Measurements from ENCODE around the gene COX6A2. TPM values are rescaled to one million over a fixed set of nuclear protein-coding genes. Genes with fewer than 3 reads are reported as not detected.

The COX6A2 gene
- total RNA-seq, 1 donor from 2014 or later = not detected

DNA sequence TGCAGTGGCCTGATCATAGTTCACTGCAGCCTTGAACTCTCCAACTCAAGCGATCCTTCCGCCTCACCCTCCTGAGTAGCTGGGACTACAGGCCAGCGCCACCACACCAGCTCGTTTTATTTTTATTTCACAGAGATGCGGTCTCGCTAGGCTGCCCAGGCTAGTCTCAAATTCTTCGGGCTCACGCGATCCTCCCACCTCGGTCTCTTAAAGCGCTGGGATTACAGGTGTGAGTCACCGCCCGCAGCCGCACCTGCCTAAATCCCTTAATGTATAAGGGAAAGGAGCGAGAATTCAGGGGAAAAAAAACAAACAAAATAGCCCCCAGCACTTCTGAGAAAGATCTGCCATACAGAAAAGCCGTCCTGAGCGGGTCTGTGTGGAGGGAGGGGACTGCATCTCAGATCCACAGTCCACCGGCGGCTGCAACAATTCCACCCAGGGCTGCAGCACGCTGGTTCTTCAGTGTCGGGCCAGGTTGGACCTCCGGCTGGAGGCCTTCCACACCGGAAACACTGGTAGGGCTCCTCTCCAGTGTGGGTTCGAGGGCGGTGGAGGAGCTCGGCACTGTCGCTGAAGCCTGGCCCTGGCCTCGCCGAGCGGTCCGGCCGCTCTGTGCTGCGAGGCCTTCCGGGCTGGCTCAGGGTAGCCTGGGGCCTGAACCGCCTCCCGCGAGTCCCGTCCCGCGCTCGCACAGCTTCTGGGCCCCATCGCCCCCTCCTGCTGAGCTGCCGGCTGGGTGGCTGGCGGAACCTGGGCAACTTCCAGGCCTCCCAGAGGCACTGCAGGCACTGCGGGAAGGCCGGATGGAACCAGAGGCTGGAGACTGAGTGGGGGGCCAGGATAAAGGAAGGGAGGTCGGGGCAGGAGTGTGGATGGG is 7.4 kb upstream of the COX6A2 start:
- no peak overlapping the region for H3K4me3 ChIP-seq (ENCODE audit: insufficient read depth, low read depth, low read length)
- no peaks in the 10 kb centered on the region for H3K27me3 ChIP-seq (ENCODE audit: insufficient read depth, low read length)
- no peaks in the 10 kb centered on the region for H3K9me3 ChIP-seq (ENCODE audit: insufficient read depth, low read depth, low read length)
- no peaks in the 10 kb centered on the region for H4K20me1 ChIP-seq (ENCODE audit: insufficient read depth, low read length)
- no peak overlapping the region for H3K9ac ChIP-seq (ENCODE audit: low read length)
- no peak for DNase-seq (ENCODE audit: low read depth)
- H3K4me1 Mint-ChIP-seq (ENCODE audit: low read depth, unreplicated experiment) = no peaks in the 10 kb centered on the region
- no peaks in the 10 kb centered on the region for H3K36me3 ChIP-seq (ENCODE audit: insufficient read depth, low read length)
- no peak overlapping the region for H3K27ac Mint-ChIP-seq (ENCODE audit: unreplicated experiment)
- H3K4me1 ChIP-seq (ENCODE audit: insufficient read depth, low read length) = no peaks in the 10 kb centered on the region
- H3K9me3 Mint-ChIP-seq (ENCODE audit: unreplicated experiment) = no peaks in the 10 kb centered on the region
- peaks cover 11% of the 10 kb centered on the region for H3K27me3 Mint-ChIP-seq (ENCODE audit: low read depth, unreplicated experiment)
- no peak for FAIRE-seq
- no peak overlapping the region for H3K27ac ChIP-seq (ENCODE audit: low read depth, low read length)
- no peak overlapping the region for H3K4me3 Mint-ChIP-seq (ENCODE audit: unreplicated experiment)
- no peak overlapping the region for H2AFZ ChIP-seq (ENCODE audit: low read depth, low read length)
- H3K36me3 Mint-ChIP-seq (ENCODE audit: low read depth, unreplicated experiment) = no peaks in the 10 kb centered on the region
- H3K79me2 ChIP-seq (ENCODE audit: insufficient read depth, low read length) = no peaks in the 10 kb centered on the region
- H3K4me2 ChIP-seq (ENCODE audit: low read length) = no peak overlapping the region
- no peak for TF ChIP-seq EZH2 (IDR thresholded peaks at IDR 0.05; ENCODE audit: insufficient read depth, low read length)
- TF ChIP-seq, protein P1, sequence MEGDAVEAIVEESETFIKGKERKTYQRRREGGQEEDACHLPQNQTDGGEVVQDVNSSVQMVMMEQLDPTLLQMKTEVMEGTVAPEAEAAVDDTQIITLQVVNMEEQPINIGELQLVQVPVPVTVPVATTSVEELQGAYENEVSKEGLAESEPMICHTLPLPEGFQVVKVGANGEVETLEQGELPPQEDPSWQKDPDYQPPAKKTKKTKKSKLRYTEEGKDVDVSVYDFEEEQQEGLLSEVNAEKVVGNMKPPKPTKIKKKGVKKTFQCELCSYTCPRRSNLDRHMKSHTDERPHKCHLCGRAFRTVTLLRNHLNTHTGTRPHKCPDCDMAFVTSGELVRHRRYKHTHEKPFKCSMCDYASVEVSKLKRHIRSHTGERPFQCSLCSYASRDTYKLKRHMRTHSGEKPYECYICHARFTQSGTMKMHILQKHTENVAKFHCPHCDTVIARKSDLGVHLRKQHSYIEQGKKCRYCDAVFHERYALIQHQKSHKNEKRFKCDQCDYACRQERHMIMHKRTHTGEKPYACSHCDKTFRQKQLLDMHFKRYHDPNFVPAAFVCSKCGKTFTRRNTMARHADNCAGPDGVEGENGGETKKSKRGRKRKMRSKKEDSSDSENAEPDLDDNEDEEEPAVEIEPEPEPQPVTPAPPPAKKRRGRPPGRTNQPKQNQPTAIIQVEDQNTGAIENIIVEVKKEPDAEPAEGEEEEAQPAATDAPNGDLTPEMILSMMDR (IDR thresholded peaks at IDR 0.05; ENCODE audit: insufficient read depth, low read depth, low read length) = no peak

DNA sequence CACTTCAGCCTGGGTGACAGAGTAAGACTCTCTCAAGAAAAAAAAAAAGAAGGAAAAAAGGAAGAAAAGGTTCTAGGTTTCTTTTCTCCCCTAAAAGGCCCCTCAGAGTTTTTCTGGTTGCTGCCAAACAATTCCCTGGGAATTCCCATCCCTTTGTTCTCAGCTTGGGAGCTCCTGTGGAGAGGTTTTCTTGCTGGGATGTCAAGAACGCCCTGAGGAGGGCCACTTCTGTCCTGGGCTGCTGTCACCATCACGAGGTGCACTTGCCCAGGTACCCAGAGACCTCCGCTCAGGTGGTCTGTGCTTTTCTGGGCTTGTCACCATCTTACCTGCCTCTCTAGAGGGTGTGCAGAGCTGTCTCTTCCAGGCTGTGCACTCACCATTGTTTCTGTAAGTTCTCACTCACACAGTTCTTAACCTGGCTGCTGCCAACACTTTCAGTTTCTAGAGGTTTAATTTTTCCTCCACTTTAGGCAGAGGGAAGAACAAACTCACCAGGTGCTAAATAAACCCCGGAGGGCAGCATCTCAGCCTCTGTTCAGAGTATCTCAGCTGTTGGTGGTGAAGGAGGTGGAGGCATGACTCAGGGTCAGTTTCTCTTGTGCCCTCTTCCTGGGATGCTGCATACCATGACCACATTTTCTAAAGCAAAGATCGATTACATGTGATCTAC is 2.4 kb upstream of the COX6A2 start:
- no peaks in the 10 kb centered on the region for H3K36me3 ChIP-seq (ENCODE audit: insufficient read depth, low read length)
- TF ChIP-seq, protein P1 (IDR thresholded peaks at IDR 0.05; ENCODE audit: insufficient read depth, low read depth, low read length) = no peak
- no peak for TF ChIP-seq EZH2 (IDR thresholded peaks at IDR 0.05; ENCODE audit: insufficient read depth, low read length)
- DNase-seq (ENCODE audit: low read depth) (no peak), FAIRE-seq (no peak)
- no peak overlapping the region for H2AFZ ChIP-seq (ENCODE audit: low read depth, low read length)
- Mint-ChIP-seq H3K27ac (ENCODE audit: unreplicated experiment) (peak overlapping the region; percentile 48), H3K9me3 (ENCODE audit: unreplicated experiment) (peaks cover under 1% of the 10 kb centered on the region), H3K27me3 (ENCODE audit: low read depth, unreplicated experiment) (peaks cover 16% of the 10 kb centered on the region), H3K4me3 (ENCODE audit: unreplicated experiment) (no peak overlapping the region), H3K4me1 (ENCODE audit: low read depth, unreplicated experiment) (no peaks in the 10 kb centered on the region), H3K36me3 (ENCODE audit: low read depth, unreplicated experiment) (no peaks in the 10 kb centered on the region)
- no peaks in the 10 kb centered on the region for H3K4me1 ChIP-seq (ENCODE audit: insufficient read depth, low read length)
- no peaks in the 10 kb centered on the region for H4K20me1 ChIP-seq (ENCODE audit: insufficient read depth, low read length)
- H3K79me2 ChIP-seq (ENCODE audit: insufficient read depth, low read length) = no peaks in the 10 kb centered on the region
- no peak overlapping the region for H3K4me3 ChIP-seq (ENCODE audit: insufficient read depth, low read depth, low read length)
- no peak overlapping the region for H3K4me2 ChIP-seq (ENCODE audit: low read length)
- no peaks in the 10 kb centered on the region for H3K9me3 ChIP-seq (ENCODE audit: insufficient read depth, low read depth, low read length)
- no peaks in the 10 kb centered on the region for H3K27me3 ChIP-seq (ENCODE audit: insufficient read depth, low read length)
- H3K27ac ChIP-seq (ENCODE audit: low read depth, low read length) = no peak overlapping the region
- no peak overlapping the region for H3K9ac ChIP-seq (ENCODE audit: low read length)
